ENCODE measurements around the gene UBE2Q2. TPM values are rescaled to one million over a fixed set of nuclear protein-coding genes. Genes with fewer than 3 reads are reported as not detected.
A peak's percentile ranks its signal among the peaks of the same experiment; 100 is the strongest.

The UBE2Q2 gene
- total RNA-seq, 2 donors from 2014 or later = 31.5 to 40.2 TPM

- no peak for ATAC-seq (ENCODE audit: insufficient number of reproducible peaks, low FRiP score, low read depth)
- H3K27ac ChIP-seq = peak overlapping the region in 1 of 2 donors; percentile 30
- H3K9me3 ChIP-seq = no peaks in the 10 kb centered on the region
- H3K27me3 ChIP-seq (replicated peaks; ENCODE audit: insufficient read depth) = no peaks in the 10 kb centered on the region
- no peak overlapping the region for H3K4me3 ChIP-seq
- peaks cover 11 to 23% of the 10 kb centered on the region in 2 donors for H3K4me1 ChIP-seq (ENCODE audit: control insufficient read depth in 1 of 2, low read depth in 2 of 2)
- DNase-seq (ENCODE audit: low spot score) = no peak
- H3K36me3 ChIP-seq = no peaks in the 10 kb centered on the region
- TF ChIP-seq CTCF (IDR thresholded peaks at IDR 0.05) = no peak
Measured at GRCh38 chr15:75840659-75841058, 2.6 kb upstream of the UBE2Q2 start.

- Histone ChIP-seq H3K4me1 (ENCODE audit: control insufficient read depth in 1 of 2, low read depth in 2 of 2) (peaks cover 8 to 31% of the 10 kb centered on the region in 2 donors), H3K27ac (peak overlapping the region in 1 of 2 donors; percentile 30), H3K4me3 (no peak overlapping the region), H3K9me3 (no peaks in the 10 kb centered on the region), H3K36me3 (no peaks in the 10 kb centered on the region), H3K27me3 (replicated peaks; ENCODE audit: insufficient read depth) (no peaks in the 10 kb centered on the region)
- DNase-seq (ENCODE audit: low spot score) (no peak), ATAC-seq (ENCODE audit: insufficient number of reproducible peaks, low FRiP score, low read depth) (no peak)
- no peak for TF ChIP-seq CTCF (IDR thresholded peaks at IDR 0.05)
Measured at GRCh38 chr15:75841626-75842025, 1.6 kb upstream of the UBE2Q2 start.

GRCh38 chr15:75843678-75844581, 683 bp downstream of the UBE2Q2 start:
- no peaks in the 10 kb centered on the region for H3K9me3 ChIP-seq
- no peaks in the 10 kb centered on the region for H3K27me3 ChIP-seq (replicated peaks; ENCODE audit: insufficient read depth)
- no peaks in the 10 kb centered on the region for H3K36me3 ChIP-seq
- peaks cover 14 to 41% of the 10 kb centered on the region in 2 donors for H3K4me1 ChIP-seq (ENCODE audit: control insufficient read depth in 1 of 2, low read depth in 2 of 2)
- peak overlapping the region; percentile 83 to 90 for H3K27ac ChIP-seq
- TF ChIP-seq CTCF (IDR thresholded peaks at IDR 0.05) = no peak
- H3K4me3 ChIP-seq = peak overlapping the region; percentile 82
- ATAC-seq (ENCODE audit: insufficient number of reproducible peaks, low FRiP score, low read depth) (peak; percentile 42), DNase-seq (ENCODE audit: low spot score) (no peak)

GRCh38 chr15:75844629-75845335, 1.5 kb downstream of the UBE2Q2 start:
- no peak for TF ChIP-seq CTCF (IDR thresholded peaks at IDR 0.05)
- H3K9me3 ChIP-seq = no peaks in the 10 kb centered on the region
- peak overlapping the region; percentile 82 for H3K4me3 ChIP-seq
- H3K36me3 ChIP-seq = no peaks in the 10 kb centered on the region
- H3K4me1 ChIP-seq (ENCODE audit: control insufficient read depth in 1 of 2, low read depth in 2 of 2) = peaks cover 14 to 41% of the 10 kb centered on the region in 2 donors
- peak overlapping the region; percentile 83 to 90 for H3K27ac ChIP-seq
- no peak for DNase-seq (ENCODE audit: low spot score)
- no peak for ATAC-seq (ENCODE audit: insufficient number of reproducible peaks, low FRiP score, low read depth)
- no peaks in the 10 kb centered on the region for H3K27me3 ChIP-seq (replicated peaks; ENCODE audit: insufficient read depth)

GRCh38 chr15:75849167-75849566, 5.9 kb downstream of the UBE2Q2 start:
- Histone ChIP-seq H3K36me3 (no peaks in the 10 kb centered on the region), H3K27ac (no peak overlapping the region), H3K9me3 (no peaks in the 10 kb centered on the region), H3K4me1 (ENCODE audit: control insufficient read depth in 1 of 2, low read depth in 2 of 2) (peaks cover 14 to 30% of the 10 kb centered on the region in 2 donors), H3K4me3 (no peak overlapping the region), H3K27me3 (replicated peaks; ENCODE audit: insufficient read depth) (no peaks in the 10 kb centered on the region)
- no peak for TF ChIP-seq CTCF (IDR thresholded peaks at IDR 0.05)
- DNase-seq (ENCODE audit: low spot score) = no peak
- ATAC-seq (ENCODE audit: insufficient number of reproducible peaks, low FRiP score, low read depth) = no peak

Measured in thoracic aorta (tissue), 2 donors.